Mammary epithelial cell (primary cell): ENCODE measurements around the gene ACSF3.

ENCODE experiments used
- EZH2 ChIP-seq: IDR thresholded peaks from 2 replicates; pipeline ENCODE4 v1.6.1; 2012; ENCODE audit warnings: low read length, inconsistent platforms, borderline replicate concordance
- TF ChIP-seq, protein P1 (sequence below), 2 donors: IDR thresholded peaks in 1 of 2; conservative IDR thresholded peaks in 1 of 2; 2 replicates each; pipeline ENCODE4 v1.5.1; 2011 to 2012; ENCODE audit warnings: inconsistent platforms in 2 of 2, low read length in 2 of 2, mild to moderate bottlenecking in 2 of 2, control low read depth in 1 of 2, low read depth in 1 of 2; ENCODE audit not compliant: insufficient read depth in 1 of 2; ENCODE audit errors: extremely low read depth in 1 of 2

DNA sequence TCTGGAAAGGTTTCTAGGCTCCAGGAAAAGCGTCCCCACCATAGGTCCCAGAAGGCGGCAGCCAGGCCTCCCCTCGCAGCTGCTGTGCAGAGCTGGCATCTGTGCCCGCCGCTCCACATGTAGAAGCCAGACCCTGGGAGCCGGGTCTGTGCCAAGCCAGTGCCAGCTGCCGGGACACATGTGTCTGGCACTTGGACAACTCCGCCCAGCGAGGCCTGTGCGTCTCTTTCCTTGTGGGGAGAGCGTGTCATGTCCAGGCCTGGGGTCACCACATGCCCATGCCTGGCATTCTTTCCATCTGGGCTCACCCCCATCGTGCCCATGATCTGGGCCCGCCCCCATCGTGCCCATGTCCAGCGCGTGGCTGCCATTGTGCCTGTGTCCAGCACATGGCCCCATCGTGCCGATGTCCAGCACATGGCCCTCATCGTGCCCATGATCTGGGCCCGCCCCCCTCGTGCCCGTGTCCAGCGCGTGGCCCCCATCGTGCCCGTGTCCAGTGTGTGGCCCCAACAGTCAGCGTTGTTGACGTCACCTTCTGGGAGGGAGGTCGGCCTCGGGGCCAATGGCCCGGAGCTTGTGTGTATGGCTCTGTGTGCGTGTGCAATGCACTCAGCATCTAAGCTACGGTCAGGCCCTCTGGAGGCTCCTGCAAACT is 13.3 kb upstream of the ACSF3 start:
- TF ChIP-seq, protein P1, sequence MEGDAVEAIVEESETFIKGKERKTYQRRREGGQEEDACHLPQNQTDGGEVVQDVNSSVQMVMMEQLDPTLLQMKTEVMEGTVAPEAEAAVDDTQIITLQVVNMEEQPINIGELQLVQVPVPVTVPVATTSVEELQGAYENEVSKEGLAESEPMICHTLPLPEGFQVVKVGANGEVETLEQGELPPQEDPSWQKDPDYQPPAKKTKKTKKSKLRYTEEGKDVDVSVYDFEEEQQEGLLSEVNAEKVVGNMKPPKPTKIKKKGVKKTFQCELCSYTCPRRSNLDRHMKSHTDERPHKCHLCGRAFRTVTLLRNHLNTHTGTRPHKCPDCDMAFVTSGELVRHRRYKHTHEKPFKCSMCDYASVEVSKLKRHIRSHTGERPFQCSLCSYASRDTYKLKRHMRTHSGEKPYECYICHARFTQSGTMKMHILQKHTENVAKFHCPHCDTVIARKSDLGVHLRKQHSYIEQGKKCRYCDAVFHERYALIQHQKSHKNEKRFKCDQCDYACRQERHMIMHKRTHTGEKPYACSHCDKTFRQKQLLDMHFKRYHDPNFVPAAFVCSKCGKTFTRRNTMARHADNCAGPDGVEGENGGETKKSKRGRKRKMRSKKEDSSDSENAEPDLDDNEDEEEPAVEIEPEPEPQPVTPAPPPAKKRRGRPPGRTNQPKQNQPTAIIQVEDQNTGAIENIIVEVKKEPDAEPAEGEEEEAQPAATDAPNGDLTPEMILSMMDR (conservative IDR thresholded peaks at IDR 0.05 in 1 of 2, IDR thresholded peaks at IDR 0.05 in 1 of 2; ENCODE audit: extremely low read depth in 1 of 2, insufficient read depth in 1 of 2, low read depth in 1 of 2, low read length in 2 of 2): no peak
- no peak for TF ChIP-seq EZH2
